GM21381 (cell line): ENCODE measurements around the gene BBC3.

Experiments used
- ATAC-seq: cut with Tn5 transposase; IDR thresholded peaks from one replicate; pipeline ENCODE4 v1.9.1; 2021; ENCODE audit warnings: mild to moderate bottlenecking, moderate library complexity; ENCODE audit not compliant: unreplicated experiment

Gene BBC3

DNA sequence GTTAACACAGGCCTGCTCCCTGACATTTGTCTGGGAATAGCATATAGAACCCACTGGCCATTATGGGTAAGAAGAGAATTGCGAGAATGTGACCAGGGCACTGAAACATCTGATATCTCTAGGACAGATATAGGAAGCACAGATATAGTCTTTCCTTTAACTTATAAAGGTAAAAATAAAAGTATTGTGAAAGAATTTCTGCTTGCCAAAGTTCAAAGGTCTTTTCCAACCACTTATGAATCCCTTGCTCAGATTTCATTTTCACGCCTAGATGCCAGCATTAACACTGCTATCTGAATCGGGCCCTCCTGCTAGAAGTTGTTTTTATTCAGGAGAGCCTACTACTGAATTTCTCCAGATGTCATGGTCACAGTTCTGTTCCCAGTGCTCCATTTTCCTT lies 27.7 kb downstream of the BBC3 start:
- ATAC-seq = no peak

DNA sequence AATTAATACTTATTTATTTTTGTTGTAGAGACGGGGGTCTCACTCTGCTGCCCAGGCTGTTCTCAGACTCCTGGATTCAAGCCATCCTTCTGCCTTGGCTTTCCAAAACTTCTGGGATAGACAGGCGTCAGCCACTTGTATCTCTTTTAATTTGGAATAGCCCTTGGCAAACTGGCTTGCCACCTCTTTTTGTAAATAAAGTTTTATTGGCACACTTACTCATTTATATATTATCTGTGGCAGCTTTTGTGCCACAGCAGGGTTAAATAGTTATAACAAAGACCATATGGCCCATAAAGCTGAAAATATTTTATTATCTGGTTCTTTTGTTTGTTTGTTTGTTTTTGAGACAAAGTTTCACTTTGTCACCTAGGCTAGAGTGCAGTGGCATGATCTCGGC lies 30.5 kb downstream of the BBC3 start:
- no peak for ATAC-seq

DNA sequence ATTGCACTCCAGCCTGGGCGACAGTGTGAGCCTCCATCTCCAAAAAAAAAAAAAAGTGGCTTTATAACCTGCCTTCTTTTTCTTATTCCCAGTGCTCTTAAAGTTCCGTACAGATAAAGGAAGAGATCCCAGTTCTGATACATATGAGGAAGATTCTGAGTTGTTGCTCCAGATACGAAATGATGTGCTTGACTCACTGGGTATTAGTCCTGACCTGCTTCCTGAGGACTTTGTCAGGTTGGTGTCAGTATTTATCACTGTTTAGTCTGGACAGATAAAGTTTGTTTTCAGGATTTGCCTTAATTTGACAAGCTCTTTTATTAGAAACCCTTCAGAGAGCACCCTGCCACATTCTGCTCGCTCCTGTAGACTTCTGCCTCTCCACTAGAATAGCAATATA lies 33.9 kb downstream of the BBC3 start:
- no peak for ATAC-seq

DNA sequence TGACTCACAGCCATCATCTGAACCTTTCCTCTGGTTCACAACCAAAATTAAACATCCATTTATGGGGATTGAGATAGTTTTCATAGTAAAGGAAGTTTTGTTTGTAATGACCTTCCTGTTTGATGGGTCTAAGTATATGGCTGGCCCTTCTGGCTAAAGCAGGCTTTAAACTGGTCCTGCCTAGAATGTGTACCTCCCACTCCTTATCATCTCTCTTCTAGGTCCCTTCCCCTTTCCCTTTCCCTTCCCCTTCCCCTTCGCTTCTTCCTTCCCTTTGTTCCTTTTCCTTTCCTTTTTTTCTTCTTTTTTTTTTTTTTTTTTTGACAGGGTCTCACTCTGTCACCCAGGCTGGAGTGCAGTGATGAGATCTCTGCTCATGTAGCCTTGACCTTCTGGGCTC lies 35.6 kb downstream of the BBC3 start:
- no peak for ATAC-seq

DNA sequence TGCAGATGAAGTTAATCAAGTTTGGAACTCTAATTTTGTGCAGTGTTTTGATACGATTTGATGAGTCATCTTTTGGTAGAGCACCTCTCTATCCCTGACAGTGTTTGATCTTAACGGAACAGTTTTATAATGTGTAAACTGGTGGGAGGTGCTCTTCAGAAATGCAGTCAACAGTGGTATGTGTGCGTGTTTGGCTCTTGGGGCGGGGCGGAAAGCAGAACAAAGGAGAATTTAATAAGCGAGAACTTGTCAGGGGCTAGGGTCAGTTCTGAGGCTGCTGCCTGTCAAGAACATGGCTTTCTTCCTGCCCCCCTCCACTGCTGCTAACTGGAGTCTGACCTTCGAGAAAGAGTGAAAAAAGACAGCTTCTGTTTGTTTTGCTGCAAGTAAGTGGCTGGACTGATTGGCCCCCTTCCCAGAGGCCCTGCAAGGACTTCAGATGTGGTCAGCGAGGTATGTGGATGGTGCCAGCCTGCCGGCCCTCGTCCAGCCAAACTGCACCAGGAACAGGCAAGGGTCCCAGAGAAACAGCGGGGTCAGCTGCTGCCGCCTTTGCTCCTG lies 40.8 kb downstream of the BBC3 start:
- ATAC-seq = no peak

DNA sequence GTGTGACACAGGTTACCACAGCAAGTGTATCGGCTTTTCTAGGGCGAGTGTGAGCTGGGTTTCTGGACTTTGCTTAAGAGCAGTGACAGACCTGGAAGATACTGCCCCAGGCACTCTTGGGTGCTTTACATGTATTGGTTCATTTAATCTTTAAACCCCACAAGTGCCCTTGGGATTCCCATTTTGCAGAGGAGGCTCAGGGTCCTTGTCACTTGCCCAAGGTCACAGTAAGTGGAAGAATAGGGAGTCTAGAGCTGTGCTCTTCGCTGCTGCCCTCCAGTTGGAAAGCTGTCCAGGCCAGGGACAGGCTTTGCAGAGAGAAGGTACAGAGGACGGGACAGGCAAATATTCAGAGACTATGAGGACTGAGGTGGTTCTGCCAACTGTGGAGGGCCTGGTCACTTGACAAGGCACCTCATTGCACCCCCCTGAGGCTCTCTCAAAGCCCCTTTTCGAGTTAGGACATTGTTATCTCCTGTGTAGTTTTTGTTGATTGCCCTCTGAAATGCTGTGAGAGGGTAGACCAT lies 42.4 kb downstream of the BBC3 start:
- no peak for ATAC-seq

DNA sequence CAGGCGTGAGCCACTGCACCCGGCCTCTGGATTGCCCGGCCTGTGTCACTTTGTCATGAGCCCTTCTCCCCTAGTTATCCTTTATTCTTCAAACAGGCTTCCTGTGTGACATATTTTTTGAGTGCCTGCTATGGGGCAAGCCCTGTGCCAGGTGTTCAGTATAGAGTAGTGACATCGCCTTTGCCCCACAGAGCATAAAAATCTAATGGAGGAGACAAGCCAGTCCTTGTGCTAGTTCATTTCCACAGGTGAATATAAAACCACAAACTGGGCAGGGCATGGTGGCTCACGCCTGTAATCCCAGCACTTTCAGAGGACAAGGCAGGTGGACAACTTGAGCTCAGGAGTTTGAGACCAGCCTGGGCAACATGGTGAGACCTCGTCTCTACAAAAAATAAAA lies 43.2 kb downstream of the BBC3 start:
- ATAC-seq = no peak

DNA sequence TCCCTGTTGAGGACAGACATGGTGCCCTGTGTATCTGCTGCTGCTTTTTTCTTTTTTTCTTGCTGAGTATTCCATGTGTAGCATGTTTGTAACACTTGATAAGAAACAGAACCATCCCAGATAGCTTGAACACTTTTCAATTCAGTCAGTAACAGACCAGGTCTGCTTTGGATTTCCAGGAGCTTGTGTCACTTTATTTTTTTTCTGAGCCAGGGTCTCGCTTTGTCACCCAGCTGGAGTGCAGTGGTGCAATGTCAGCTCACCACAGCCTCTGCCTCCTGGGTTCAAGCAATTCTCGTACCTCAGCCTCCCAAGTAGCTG lies 43.7 kb downstream of the BBC3 start:
- no peak for ATAC-seq

DNA sequence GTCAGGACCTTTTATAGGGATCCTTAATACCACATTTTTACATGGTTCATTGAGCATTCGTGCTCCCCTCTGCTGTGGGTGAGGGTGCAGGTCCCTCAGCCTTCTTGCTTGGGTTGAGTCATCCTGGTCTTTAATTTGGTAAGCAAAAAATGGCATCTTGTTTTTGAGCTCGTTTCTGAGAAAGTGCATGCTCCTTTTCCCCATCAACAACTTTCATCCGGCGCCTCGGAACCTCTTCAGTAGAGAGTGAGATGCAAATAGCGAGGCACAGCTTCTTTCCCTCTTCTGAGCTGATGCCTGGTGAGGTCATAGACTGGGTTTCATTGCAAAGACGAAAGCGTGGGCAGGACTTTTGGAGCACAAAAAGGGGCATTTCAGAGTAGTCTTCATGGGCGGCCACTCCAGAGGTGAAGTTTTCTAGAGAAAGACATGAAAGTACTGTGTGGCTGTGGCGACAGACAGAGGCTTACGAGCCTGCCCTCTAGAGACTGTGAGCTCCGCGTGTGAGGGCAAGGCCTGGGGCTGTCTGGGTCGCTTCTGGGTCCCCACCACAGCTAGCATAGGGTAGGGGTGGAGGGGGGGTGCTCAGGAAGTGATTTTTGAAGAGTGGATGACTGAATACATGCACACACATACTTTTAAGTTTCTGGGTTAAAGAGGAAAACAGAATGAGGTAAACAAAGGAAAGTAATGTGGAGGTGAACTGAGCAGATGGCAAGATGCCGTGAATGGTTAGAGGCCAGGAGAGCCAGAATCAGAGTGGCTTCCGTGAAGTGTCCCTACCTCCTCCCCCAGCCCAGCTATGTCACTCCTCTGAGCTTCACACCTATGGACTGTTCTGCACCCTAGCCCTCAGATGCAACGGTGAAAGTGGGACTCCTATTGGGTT lies 44.3 kb downstream of the BBC3 start:
- ATAC-seq = peak; percentile 91

DNA sequence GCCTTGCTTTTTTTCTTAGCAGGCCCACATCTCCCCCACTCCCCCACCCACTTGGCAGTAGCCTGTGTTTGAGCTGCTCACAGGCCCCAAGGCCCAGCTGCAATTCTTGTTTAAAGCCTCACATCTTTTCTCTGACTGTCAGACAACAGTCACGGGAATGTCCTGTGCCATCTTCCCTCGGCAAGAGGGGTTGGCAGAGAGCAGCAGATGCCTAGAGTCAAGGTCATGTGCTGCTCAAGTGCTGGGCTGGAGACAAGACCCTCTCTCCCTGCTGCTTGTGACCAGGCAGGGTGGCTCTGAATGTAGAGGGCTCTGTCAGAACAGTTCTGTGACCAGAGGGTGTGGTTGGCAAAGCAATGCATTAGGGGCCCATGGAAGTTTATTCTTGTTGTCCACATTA lies 47.4 kb downstream of the BBC3 start:
- no peak for ATAC-seq

DNA sequence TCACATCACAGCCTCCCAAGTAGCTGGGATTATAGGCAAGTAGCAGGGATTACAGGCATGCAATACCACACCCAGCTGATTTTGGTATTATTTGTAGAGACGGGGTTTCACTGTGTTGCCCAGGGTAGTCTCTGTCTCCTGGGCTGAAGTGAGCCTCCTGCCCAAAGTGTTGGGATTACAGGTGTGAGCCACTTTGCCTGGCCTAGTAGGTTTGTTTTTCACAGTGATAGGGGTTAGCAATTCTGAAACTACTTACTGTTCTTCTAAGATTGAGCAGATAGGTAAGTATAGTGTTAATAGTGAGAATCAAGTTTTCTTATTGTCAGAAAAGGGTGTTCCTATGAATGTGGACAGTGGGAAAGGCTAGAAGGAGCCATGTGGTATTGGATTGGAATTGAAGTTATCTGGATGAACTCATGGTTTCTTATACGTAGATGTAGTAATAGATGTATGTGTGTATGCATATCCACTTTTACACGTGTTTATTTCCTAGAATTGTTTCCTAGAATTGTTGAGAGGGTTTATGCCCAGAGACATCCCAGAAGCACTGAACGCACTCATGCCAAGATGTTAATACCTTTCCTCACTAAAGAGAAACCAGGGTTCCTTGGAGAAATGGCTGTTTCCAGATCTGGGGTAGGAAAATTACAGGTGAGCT lies 51.2 kb downstream of the BBC3 start:
- no peak for ATAC-seq

DNA sequence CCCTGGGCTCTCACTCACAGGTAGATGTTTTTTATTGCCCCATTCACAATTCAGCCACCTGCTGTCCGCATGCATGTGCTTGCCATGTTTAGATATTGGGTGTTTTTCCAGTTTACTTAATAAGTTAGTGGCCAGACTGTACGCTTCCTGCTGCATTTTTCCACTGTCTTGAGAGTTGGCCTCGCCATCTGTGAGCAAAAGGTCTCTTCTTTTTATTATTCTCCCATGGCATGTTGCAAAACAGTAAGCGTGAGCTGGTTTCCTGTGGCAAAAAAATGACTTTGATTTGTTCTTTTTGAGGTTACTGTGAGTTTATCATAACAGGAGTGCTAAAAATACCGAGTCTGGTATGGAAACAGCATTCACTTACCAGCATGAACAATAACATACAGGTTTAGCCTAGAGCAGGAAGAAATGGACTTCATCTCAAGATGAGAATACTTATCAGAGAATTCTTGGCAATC lies 54.3 kb downstream of the BBC3 start:
- ATAC-seq = no peak

DNA sequence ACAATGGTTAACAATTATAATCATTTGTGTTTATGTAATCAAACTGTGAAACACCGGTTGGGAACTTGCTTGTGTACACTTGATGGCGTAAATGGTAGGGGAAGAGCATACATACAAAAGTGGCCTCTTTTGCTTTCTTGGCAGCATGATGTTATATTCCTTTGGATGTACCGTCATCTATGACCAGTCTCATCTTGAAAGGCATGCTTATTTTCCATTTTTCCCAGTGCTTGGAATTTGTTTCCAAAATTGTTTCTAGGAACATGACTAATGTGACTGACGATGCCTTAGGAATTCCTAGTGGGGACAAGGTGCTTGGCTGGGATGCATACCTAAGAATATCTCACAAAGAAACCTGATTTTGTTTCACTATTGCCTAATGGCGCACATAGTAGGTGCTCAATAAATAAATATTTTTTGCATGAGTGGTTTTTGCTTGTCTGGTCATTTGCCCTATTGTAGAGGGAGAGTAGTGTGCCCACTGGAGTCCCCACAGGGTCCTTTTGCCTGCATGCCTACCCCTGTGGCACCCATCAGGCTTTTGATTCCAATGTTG lies 54.9 kb downstream of the BBC3 start:
- ATAC-seq = no peak

DNA sequence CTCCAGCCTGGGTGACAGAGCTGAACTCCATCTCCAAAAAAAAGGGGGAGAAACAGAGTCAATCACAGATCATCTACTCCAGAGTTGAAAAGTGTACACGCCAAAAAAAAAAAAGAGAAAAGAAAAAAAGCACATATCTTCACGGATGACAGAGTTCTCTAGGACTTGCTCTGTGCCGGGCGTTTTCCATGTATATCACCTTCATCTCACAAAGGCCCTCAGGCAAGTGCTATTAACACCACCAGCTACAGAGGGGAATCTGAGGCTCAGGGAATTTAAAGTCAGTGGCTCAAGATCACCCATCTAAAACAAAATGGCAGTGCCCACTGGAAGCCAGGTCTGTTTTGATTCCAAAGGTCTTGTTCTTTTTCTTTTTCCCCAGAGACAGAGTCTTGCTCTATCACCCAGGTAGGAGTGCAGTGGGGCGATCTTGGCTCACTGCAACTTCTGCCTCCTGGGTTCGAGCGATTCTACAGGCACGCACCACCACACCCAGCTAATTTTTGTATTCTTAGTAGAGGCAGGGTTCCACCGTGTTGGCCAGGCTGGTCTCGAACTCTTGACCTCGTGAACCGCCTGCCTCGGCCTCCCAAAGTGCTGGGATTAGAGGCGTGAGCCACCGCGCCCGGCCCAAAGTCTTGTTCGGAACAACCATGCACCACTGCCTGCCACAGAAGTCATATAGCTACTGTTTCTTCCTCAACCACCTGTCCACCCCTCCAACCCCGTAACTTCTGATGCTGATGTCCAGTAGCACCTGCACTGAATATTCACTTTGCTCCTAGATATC lies 58.1 kb downstream of the BBC3 start:
- no peak for ATAC-seq
